SHP77 treated with DMSO at 0.1 percent for 48 hours (cell line): ENCODE measurements around the gene ACVR2B.

Experiments
- DNase-seq: peaks from one replicate; lab custom pipeline; 2025; lab: John Stamatoyannopoulos, UW

Gene ACVR2B

DNA sequence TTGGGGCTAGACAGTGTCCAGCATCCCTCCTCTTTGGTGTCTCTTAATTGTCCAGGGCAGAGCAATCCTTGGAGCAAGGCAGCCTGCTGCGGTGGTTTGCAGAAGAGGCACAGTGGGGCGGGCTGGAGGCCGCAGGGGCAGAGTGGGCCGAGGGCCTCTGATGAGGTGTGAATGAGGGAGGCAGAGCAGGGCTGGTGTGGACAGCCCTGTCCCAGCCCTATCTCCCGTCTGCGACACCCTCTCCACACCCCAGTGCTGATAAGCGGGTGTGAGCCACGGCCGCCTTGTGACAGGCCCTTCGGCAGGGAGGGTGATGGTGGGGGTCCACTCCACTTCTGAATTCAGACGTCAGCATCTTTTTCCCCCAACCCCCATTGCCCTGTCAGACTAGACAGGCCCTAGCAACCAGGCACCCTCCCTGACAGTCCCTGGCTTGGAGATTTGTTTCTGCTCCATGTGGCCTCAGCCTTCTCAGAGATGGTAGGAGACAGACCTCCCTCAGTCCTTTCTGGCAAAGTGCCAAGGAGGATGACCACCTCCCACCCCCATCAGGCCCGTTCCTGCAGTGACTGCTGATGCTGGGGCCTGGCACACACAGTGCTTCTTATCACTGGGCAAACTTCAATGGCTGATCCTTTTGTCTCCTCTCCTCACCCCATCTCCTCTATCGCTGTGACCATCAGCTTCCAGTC is 79.7 kb downstream of the ACVR2B start:
- no peak for DNase-seq

- no peak for DNase-seq
Observed at GRCh38 chr3:38534180-38534579, 80.5 kb downstream of the ACVR2B start.

GRCh38 chr3:38534604-38535003 is 80.9 kb downstream of the ACVR2B start:
- DNase-seq, result no peak

DNA sequence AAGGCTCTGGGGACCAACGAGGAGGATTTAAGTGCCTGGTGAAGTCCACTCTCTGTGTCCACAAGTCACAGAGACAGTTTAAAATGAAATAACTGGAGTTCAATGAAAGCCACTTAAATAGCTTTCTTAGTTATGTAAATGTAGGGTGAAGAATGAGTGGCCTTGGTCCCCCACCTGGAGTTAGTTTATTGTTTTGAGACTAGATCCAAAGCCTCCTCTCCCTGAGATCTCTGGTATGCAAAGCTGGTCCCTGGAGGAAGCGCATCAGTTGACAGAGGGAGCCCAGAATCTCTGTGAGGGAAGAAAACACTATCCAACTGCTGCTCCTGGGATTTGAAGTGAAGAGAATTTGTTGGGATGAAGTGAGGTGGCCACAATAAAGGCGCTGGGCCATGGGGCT is 83.0 kb downstream of the ACVR2B start:
- DNase-seq, result no peak

- DNase-seq, result no peak
Observed at GRCh38 chr3:38538773-38539353, 85.2 kb downstream of the ACVR2B start.

DNA sequence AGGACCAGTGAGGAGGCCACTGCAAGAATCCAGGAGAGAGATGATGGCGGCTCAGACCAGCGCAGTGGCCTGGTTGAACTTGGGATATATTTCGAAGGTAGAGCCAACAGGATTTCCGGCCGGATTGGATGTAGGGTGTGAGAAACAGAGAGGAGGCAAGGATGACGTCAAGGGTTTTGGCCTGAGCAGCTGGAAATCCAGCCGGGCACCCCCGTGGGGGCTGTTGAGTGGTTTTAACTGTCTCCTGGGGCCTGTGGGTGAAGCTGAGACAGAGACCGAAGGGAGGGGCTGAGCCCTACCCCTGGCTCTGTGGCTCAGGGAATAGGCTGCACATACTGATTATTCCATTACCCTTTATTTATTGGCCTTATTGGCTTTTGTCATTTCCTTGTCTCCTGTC is 88.1 kb downstream of the ACVR2B start:
- DNase-seq, result no peak
